22Rv1 (cell line): ENCODE results near the gene GATA5.

Experiments
- CTCF ChIP-seq: fragments of 450-650 bp; IDR thresholded peaks from 2 replicates; pipeline ENCODE4 v1.5.1; 2017; ENCODE audit warnings: mild to moderate bottlenecking
- ZFX ChIP-seq: fragments of 450-650 bp; IDR thresholded peaks from 2 replicates; pipeline ENCODE4 v1.6.1; 2017; ENCODE audit warnings: antibody characterized with exemption, borderline replicate concordance

- TF ChIP-seq CTCF (no peak), ZFX (no peak)
These were observed 33.7 kb downstream of the GATA5 start for GRCh38 chr20:62441987-62442539.
